NCI-H2081 treated with DMSO at 0.1 percent for 48 hours (cell line): ENCODE results near the gene ADCY10.
"Not testable (repeated sequence)": the region's sequence is repeated elsewhere in the genome, so short reads cannot be mapped to it uniquely, and the experiment has no call there.

Source experiments
- DNase-seq: peaks from one replicate; lab custom pipeline; 2025; lab: John Stamatoyannopoulos, UW

The ADCY10 gene, protein sequence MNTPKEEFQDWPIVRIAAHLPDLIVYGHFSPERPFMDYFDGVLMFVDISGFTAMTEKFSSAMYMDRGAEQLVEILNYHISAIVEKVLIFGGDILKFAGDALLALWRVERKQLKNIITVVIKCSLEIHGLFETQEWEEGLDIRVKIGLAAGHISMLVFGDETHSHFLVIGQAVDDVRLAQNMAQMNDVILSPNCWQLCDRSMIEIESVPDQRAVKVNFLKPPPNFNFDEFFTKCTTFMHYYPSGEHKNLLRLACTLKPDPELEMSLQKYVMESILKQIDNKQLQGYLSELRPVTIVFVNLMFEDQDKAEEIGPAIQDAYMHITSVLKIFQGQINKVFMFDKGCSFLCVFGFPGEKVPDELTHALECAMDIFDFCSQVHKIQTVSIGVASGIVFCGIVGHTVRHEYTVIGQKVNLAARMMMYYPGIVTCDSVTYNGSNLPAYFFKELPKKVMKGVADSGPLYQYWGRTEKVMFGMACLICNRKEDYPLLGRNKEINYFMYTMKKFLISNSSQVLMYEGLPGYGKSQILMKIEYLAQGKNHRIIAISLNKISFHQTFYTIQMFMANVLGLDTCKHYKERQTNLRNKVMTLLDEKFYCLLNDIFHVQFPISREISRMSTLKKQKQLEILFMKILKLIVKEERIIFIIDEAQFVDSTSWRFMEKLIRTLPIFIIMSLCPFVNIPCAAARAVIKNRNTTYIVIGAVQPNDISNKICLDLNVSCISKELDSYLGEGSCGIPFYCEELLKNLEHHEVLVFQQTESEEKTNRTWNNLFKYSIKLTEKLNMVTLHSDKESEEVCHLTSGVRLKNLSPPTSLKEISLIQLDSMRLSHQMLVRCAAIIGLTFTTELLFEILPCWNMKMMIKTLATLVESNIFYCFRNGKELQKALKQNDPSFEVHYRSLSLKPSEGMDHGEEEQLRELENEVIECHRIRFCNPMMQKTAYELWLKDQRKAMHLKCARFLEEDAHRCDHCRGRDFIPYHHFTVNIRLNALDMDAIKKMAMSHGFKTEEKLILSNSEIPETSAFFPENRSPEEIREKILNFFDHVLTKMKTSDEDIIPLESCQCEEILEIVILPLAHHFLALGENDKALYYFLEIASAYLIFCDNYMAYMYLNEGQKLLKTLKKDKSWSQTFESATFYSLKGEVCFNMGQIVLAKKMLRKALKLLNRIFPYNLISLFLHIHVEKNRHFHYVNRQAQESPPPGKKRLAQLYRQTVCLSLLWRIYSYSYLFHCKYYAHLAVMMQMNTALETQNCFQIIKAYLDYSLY (N-terminal part only)

DNA sequence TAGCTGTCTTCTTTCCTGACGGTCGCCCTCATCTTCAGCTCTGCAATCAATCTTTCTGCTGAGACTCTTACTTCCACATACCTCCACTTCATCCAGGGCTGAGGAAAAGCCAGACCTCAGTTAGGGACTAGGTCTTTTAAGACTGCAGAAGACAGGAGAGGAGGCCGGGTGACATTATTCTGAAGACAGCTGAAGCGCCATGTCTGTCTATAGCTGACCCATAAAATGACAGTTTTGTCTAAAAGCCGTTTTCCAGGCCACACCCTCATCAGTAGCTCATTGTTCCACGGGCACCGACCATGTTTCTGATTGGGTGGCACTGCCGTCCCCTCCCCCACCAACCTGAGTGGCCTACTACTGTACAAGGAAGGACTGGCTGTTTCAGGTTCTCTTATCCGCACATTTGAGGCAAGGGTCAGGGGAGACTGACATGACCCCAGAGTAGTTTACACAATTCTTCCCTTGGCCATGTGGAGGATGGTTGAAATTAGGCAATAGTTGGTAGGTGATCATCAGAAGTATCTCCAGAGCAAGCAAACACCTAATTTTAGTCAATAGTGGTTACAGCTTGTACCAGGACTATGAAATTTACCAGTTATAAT, at the start of gene ADCY10:
Gene ADCY10 (minus strand): TSS at position 240 of the 602 bp plus-strand sequence. CDS start 8,994 bp downstream, outside the sequence.
- DNase-seq, result no peak

- no peak for DNase-seq
Observed at GRCh38 chr1:167957710-167958109, 43.8 kb upstream of the ADCY10 start.

- DNase-seq, result no peak
Observed at GRCh38 chr1:167955915-167956314, 42.0 kb upstream of the ADCY10 start.

GRCh38 chr1:167950569-167950968, 36.6 kb upstream of the ADCY10 start:
- no peak for DNase-seq

DNA sequence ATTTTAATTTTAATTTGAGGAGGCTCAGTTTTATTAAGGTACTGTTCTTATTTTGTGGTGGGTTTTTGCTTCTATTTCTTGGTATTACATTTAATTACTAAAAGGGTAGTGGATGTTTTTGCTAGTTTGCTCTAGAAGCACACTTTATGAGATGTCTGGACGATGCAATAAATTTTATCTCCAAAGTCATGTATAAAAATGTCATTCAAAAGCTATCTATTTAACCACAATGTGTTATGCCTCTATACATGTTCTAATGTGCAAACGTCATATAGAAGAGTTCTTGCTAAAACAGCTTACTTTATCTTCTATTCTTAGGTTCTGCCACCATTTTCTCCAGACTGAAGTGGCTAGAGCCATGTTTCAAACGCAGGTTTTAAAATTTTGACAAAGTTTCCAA, 35.9 kb upstream of the ADCY10 start:
- DNase-seq, result no peak

DNA sequence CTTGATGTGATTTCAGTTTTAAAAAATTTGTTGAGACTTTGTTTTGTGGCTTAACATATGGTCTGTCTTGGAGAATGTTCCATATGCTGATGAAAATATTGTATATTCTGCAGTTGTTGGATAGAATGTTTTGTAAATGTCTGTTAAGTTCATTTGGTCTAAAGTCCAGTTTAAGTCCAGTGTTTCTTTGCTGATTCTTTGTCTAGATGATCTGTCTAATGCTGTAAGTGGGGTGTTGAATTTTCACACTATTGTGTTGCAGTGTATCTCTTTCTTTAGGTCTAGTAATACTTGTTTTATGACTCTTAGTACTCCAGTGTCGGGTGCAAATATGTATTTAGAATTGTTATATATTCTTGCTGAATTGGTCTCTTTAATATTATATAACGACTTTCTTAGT, 33.8 kb upstream of the ADCY10 start:
- DNase-seq, result no peak

- DNase-seq, result no peak
Observed at GRCh38 chr1:167943541-167943940, 29.6 kb upstream of the ADCY10 start.

DNA sequence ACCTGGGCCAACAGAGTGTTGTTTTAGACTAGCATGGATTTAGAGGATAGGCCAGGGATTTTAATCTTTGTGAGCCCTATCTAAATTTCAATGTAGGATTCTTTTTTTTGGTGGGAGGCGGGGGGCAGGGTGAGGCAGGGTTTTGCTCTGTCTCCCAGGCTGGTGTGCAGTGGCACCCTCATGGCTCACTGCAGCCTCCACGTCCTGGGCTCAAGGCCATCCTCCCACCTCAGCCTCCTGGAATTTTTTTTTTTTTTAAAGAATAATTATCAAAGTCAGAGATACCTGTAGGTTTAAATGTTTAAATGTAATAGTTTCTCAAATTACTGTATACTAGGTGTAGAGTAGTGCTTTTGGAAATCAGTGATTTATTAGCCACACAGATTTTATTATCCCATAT, 26.3 kb upstream of the ADCY10 start:
- no peak for DNase-seq

DNA sequence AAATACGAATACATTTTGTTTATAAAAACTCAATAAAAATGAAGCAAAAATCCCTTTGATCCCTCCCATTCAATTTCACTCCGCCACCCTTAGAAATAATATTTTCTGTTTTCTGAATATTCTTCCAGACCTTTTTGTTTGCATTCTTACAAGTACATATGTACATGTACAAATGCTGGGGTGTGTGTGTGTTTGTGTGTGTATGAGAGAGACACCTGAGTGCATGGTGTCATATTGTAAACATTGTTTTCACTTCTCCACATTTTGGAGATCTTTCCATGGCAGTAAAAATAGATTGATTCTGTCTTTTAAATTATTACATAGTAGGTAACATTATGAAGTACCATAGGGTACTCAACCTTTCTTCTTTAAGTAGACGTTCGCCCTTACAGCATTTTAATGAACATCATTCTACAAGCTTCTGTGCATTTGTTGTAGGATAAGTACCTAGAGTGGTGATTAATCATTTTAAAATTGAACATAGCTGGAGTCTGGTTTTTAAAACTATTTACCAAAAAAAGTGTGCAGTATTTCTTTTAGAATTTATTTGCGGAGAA, 24.2 kb upstream of the ADCY10 start:
- DNase-seq, result no peak

DNA sequence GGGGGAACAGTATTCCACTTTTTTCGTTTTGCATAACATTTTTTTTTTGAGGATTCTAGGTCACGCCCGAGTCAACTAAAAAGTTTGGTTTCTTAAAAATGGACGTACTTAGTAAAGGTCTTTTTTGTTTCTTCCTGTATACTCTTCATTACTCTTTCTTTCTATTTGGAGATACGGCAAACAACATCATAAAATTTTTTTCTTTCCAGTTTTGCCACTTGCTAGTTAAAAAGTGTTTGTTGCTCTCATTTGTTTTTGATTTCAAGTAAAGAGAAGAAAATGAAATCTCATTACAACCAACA, 23.7 kb upstream of the ADCY10 start:
- no peak for DNase-seq

DNA sequence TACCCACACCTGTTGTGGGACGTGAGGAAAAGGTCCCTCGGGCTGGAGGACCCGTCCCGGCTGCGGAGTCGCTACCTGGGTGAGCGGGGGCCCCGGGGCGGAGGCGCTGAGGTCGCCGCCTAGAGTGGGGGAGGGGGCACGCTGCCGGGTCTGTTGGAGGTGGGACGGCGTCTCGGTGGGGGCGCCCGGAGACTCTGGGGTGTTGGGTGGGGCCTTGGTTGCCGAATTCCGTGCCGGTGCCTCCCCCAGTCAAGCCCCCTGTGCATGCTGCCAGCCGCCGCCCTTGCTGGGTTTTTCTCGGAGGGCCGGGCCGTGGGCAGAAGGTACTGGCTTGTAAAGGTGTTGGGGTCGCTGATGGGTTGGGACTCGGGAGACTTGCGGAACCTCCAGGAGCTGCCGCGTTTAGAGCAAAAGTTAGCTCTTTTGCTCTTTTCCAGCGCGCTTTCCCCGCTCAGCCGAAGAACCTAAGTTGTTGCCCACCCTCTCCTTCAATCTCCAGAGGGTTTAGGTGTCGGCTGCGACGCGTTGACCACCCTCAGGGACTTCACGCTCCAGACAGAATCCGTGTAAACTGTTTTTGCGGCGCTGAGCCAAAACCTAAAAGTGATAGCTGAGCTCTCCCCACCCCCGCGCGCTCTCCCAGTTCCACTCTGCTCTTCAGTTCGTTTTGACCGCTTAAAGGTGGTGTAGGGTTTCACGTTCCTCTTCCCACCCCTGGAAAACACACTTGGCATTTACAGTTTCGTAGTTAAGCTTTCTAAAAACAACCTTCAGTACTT, 23.2 kb upstream of the ADCY10 start, which contains the start of gene MPC2:
Gene MPC2 (minus strand): TSS at position 143 of the 779 bp plus-strand sequence. CDS start 1,231 bp downstream, outside the sequence.
- no peak for DNase-seq

GRCh38 chr1:167936068-167936929, 22.4 kb upstream of the ADCY10 start, which contains the start of gene DCAF6:
DCAF6 (plus strand) TSS chr1:167936683; CDS start chr1:167936912, 229 bp downstream.
- peak; percentile 92 for DNase-seq

DNA sequence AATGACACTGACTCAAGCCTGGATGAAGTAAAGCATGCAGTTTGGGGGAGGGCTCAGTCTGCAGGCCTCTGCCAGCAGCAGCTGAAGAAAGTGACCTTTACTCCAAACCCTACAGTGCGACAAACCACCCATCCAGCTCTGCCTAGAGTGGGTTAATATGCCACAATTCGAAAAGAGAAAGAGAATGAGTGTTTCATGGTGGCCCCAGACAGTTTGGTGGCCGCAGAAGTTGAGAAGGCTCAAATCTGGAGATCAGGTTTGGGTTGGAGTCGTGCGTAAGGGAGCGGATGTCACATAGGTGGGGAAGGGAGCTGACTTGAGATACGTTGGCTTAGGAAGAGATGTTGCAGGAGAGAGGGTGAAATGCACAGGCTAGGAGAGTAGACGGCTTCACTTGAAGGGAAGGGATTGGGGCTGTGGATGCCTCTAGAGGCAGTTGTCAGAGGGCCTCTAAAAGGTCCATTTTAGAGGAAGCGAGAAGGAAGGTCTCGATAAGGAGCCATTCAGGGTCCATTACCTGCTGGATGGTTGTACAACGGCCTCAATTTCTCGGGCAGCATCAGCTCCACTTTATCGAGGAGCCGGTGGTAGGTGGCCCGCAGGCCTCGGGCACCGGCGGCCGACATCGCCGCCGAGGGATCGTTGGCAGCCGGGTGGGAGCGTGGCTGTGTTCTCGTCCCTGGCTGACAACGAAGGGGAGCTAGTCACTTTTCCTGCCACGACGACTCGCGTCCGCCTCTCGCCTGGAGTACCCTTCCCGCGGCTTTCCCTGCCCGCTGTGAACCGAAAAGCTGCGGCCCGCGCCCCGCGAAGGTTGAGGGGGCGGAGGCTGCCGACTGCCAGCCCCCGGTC, 21.5 kb upstream of the ADCY10 start:
- no peak for DNase-seq

GRCh38 chr1:167934426-167935215, 20.7 kb upstream of the ADCY10 start:
- no peak for DNase-seq

DNA sequence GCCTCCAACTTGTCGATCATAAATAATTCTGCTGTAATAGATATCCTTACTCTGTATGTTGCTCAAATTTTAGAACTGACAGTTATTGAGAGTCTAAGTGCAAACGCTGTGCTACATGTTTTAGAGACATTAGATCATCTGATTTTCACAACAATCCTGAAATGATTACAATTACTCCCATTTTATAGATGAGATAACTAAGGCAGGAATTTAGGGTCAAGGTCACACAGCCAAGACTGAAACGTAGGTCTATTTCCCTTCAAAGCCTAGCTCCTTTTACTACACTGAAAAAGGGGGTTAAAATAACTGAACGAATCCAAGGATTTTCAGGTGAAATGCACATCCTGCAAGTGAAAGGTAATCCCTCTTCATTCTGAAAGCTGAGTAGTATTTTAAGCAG, 19.9 kb upstream of the ADCY10 start:
- DNase-seq, result no peak

DNA sequence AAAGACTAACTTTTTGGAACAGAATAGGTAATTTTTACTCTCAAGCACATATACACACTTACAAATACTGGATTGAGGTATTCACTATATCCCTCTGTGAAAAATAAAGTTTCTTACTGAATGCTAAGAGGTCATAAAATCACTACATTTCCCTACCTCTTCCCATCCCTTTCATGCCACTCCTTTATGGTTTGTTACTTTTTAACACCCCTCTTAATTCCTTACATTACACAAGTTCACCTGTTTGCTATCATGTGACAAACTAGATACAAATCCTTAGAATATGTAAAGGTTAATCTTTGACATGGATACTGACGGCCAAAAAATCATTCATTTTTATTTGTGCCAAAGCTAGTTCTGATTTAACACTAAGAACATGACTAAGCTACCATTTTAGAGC, 15.8 kb upstream of the ADCY10 start:
- DNase-seq, result no peak

GRCh38 chr1:167928919-167929318, 15.0 kb upstream of the ADCY10 start:
- DNase-seq, result not testable (repeated sequence)

DNA sequence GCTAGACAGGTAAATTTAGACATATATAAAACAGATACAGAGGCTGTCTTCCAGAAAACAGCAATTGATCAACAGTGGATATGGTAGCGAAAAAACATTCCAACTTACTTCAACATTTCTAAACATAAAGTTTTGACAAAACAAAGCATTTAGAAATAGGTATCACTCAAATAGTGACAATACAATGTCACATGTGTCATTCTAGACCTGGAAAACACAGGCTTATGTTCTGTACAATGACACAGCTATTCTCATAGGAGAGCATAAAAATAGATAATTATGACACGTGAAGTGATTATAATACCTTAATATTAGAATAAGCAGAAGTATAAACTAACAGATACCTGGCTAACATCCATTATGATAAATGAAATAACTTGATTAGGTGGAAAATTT, 14.5 kb upstream of the ADCY10 start:
- DNase-seq, result no peak
